ENCODE results near the gene FMNL3. TPM values are rescaled to one million over a fixed set of nuclear protein-coding genes. Genes with fewer than 3 reads are reported as not detected.

FMNL3 gene
- total RNA-seq, 6 experiments from 2014 or later: 2.1 to 4.9 (median 2.9) TPM

GRCh38 chr12:49671031-49671765, 36.0 kb downstream of the FMNL3 start:
- no peak for TF ChIP-seq CTCF (IDR thresholded peaks at IDR 0.05)
- TF ChIP-seq POLR2A (IDR thresholded peaks at IDR 0.05): no peak
- Histone ChIP-seq H3K4me3 (no peak overlapping the region), H3K27me3 (no peaks in the 10 kb centered on the region), H3K4me1 (peaks cover 0 to 2% (median 0%) of the 10 kb centered on the region in 4 donors), H3K27ac (peak overlapping the region in 2 of 3 donors; percentile 59 to 66), H3K36me3 (no peaks in the 10 kb centered on the region), H3K9me3 (no peaks in the 10 kb centered on the region)
- DNase-seq (no peak), ATAC-seq (peak; percentile 20 to 28 (median 25))
- intact Hi-C loops (cut with DNase I): no loop called here
- 39% methylated on average over 5 of the region's 5 CpGs for WGBS (ENCODE audit: insufficient coverage, low coverage, low lambda C conversion rate, missing lambda C conversion rate)

GRCh38 chr12:49669796-49670195, 37.4 kb downstream of the FMNL3 start:
- Histone ChIP-seq H3K36me3 (no peaks in the 10 kb centered on the region), H3K27me3 (no peaks in the 10 kb centered on the region), H3K27ac (no peak overlapping the region), H3K4me1 (peaks cover 0 to 2% (median 0%) of the 10 kb centered on the region in 4 donors), H3K4me3 (no peak overlapping the region), H3K9me3 (no peaks in the 10 kb centered on the region)
- intact Hi-C loops (cut with DNase I): no loop called here
- ATAC-seq (no peak), DNase-seq (no peak)
- no peak for TF ChIP-seq CTCF (IDR thresholded peaks at IDR 0.05)
- no peak for TF ChIP-seq POLR2A (IDR thresholded peaks at IDR 0.05)
- 84% methylated on average over 4 of the region's 4 CpGs for WGBS (ENCODE audit: insufficient coverage, low coverage, low lambda C conversion rate, missing lambda C conversion rate)

GRCh38 chr12:49667325-49668090, 39.7 kb downstream of the FMNL3 start:
- Histone ChIP-seq H3K4me3 (no peak overlapping the region), H3K36me3 (no peaks in the 10 kb centered on the region), H3K4me1 (peaks cover 0 to 7% (median 3%) of the 10 kb centered on the region in 4 donors), H3K27me3 (no peaks in the 10 kb centered on the region), H3K9me3 (no peaks in the 10 kb centered on the region), H3K27ac (no peak overlapping the region)
- TF ChIP-seq POLR2A (IDR thresholded peaks at IDR 0.05): no peak
- no peak for TF ChIP-seq CTCF (IDR thresholded peaks at IDR 0.05)
- DNase-seq: no peak
- intact Hi-C loops (cut with DNase I): no loop called here
- no peak for ATAC-seq
- WGBS (ENCODE audit: insufficient coverage, low coverage, low lambda C conversion rate, missing lambda C conversion rate): 80% methylated on average over 2 of the region's 2 CpGs

GRCh38 chr12:49666176-49666575, 41.0 kb downstream of the FMNL3 start:
- 90% methylated on average over 2 of the region's 4 CpGs for WGBS (ENCODE audit: insufficient coverage, low coverage, low lambda C conversion rate, missing lambda C conversion rate)
- DNase-seq (no peak), ATAC-seq (no peak)
- intact Hi-C loops (cut with DNase I): no loop called here
- H3K36me3 ChIP-seq: no peaks in the 10 kb centered on the region
- H3K27me3 ChIP-seq: no peaks in the 10 kb centered on the region
- no peak overlapping the region for H3K4me3 ChIP-seq
- TF ChIP-seq CTCF (IDR thresholded peaks at IDR 0.05) (no peak), POLR2A (IDR thresholded peaks at IDR 0.05) (no peak)
- H3K9me3 ChIP-seq: no peaks in the 10 kb centered on the region
- peaks cover 0 to 7% (median 3%) of the 10 kb centered on the region in 4 donors for H3K4me1 ChIP-seq
- H3K27ac ChIP-seq: no peak overlapping the region

Data from right lobe of liver (tissue), 6 donors.